B cell (primary cell): ENCODE measurements around the gene VSTM5. TPM values are rescaled to one million over a fixed set of nuclear protein-coding genes. Genes with fewer than 3 reads are reported as not detected.

Experiments used
- ATAC-seq: fragments of 200-7000 bp; cut with Tn5 transposase; one replicate; pipeline ENCODE4 v1.10.0; 2021; ENCODE audit warnings: low read depth, mild to moderate bottlenecking, moderate number of reproducible peaks, moderate library complexity
- CTCF ChIA-PET: fragments of 350-600 bp; sonication (Branson Sonifier 250); formaldehyde crosslinking; loops from one replicate; lab custom pipeline; 2021; ENCODE audit warnings: antibody characterized with exemption, inconsistent platforms; lab: Charles Lee
- POLR2A ChIA-PET: fragments of 350-600 bp; sonication (Branson Sonifier 250); formaldehyde crosslinking; loops from one replicate; lab custom pipeline; 2021; ENCODE audit warnings: antibody characterized with exemption; lab: Charles Lee
- DNase-seq: peaks from one replicate; pipeline ENCODE4 v3.0.0; 2013
- H2AFZ ChIP-seq: 2 replicates; pipeline ENCODE4 v1.6.1; 2012; ENCODE audit warnings: mild to moderate bottlenecking, low read depth, low read length; ENCODE audit not compliant: insufficient read depth, poor library complexity, severe bottlenecking
- H3K27ac ChIP-seq, 2 donors: 1 replicate in 1 of 2; 2 replicates in 1 of 2; pipeline ENCODE4 v1.5.1; 2012 to 2013; ENCODE audit warnings: low read length in 2 of 2, mild to moderate bottlenecking in 2 of 2, moderate library complexity in 1 of 2
- H3K27me3 ChIP-seq, 4 experiments: fragments of 200-600 bp in 1 of 4; sonication (generic) in 1 of 4; replicated peaks in 1 of 4; 1 replicate in 2 of 4; 2 replicates in 2 of 4; pipeline versions ENCODE4 v1.6.1 to v1.7.0; 2013 to 2016; ENCODE audit warnings: low read length in 3 of 4, mild to moderate bottlenecking in 2 of 4, mixed read lengths in 1 of 4, moderate library complexity in 1 of 4; ENCODE audit not compliant: insufficient read depth in 4 of 4, control insufficient read depth in 3 of 4; ENCODE audit errors: control extremely low read depth in 1 of 4
- H3K36me3 ChIP-seq, 2 experiments: replicated peaks in 1 of 2; 1 replicate in 1 of 2; 2 replicates in 1 of 2; pipeline versions ENCODE4 v1.6.1 to v1.7.1; 2013; ENCODE audit warnings: low read length in 1 of 2; ENCODE audit not compliant: insufficient read depth in 2 of 2, control insufficient read depth in 1 of 2; ENCODE audit errors: control extremely low read depth in 1 of 2, extremely low read depth in 1 of 2
- H3K4me1 ChIP-seq, 2 donors: fragments of 200-600 bp in 1 of 2; sonication (generic) in 1 of 2; 1 replicate in 1 of 2; 2 replicates in 1 of 2; pipeline versions ENCODE4 v1.5.1 to v1.6.1; 2013 to 2017; ENCODE audit warnings: low read length in 2 of 2; ENCODE audit not compliant: control insufficient read depth in 2 of 2, insufficient read depth in 2 of 2
- H3K4me2 ChIP-seq: replicated peaks from 2 replicates; pipeline ENCODE3; 2012; ENCODE audit warnings: mild to moderate bottlenecking, low read depth, low read length; ENCODE audit not compliant: poor library complexity, severe bottlenecking
- H3K4me3 ChIP-seq, 5 experiments: fragments of 200-600 bp in 1 of 5; sonication (generic) in 1 of 5; 1 replicate in 3 of 5; 2 replicates in 2 of 5; pipeline versions ENCODE4 v1.5.1 to v1.7.0; 2011 to 2016; ENCODE audit warnings: low read length in 4 of 5, mild to moderate bottlenecking in 4 of 5, low read depth in 2 of 5, control low read depth in 1 of 5, moderate library complexity in 1 of 5; ENCODE audit not compliant: insufficient read depth in 1 of 5; ENCODE audit errors: control extremely low read depth in 1 of 5, extremely low read depth in 1 of 5
- H3K79me2 ChIP-seq: fragments of 200-600 bp; sonication (generic); one replicate; pipeline ENCODE4 v1.6.0; 2016; ENCODE audit warnings: low read length; ENCODE audit not compliant: control insufficient read depth, insufficient read depth
- H3K9ac ChIP-seq: fragments of 200-600 bp; sonication (generic); 2 replicates; pipeline ENCODE4 v1.6.1; 2017; ENCODE audit warnings: mild to moderate bottlenecking, low read length, moderate library complexity
- H3K9me3 ChIP-seq, 3 donors: one replicate each; pipeline versions ENCODE4 v1.6.1 to v1.7.1; 2013; ENCODE audit warnings: low read length in 2 of 3; ENCODE audit not compliant: control insufficient read depth in 2 of 3, insufficient read depth in 1 of 3; ENCODE audit errors: control extremely low read depth in 1 of 3
- H4K20me1 ChIP-seq: 2 replicates; pipeline ENCODE4 v1.6.0; 2012; ENCODE audit warnings: mild to moderate bottlenecking, low read length; ENCODE audit not compliant: insufficient read depth, control insufficient read depth, poor library complexity, severe bottlenecking
- H3K27ac Mint-ChIP-seq: one replicate; pipeline ENCODE4 v1.8.0; 2021; ENCODE audit warnings: mixed read lengths
- H3K27me3 Mint-ChIP-seq: one replicate; pipeline ENCODE4 v1.8.0; 2021; ENCODE audit warnings: mixed read lengths
- H3K4me1 Mint-ChIP-seq: one replicate; pipeline ENCODE4 v1.8.0; 2021; ENCODE audit warnings: mixed read lengths
- H3K4me3 Mint-ChIP-seq: one replicate; pipeline ENCODE4 v1.8.0; 2021; ENCODE audit warnings: mixed read lengths
- H3K9me3 Mint-ChIP-seq: one replicate; pipeline ENCODE4 v1.8.0; 2022; ENCODE audit warnings: mixed read lengths; ENCODE audit not compliant: insufficient read depth
- EZH2 ChIP-seq: IDR thresholded peaks from 2 replicates; pipeline ENCODE4 v1.6.1; 2012; ENCODE audit warnings: borderline replicate concordance, low read depth, mild to moderate bottlenecking, moderate library complexity, low read length; ENCODE audit not compliant: insufficient read depth, poor library complexity, severe bottlenecking
- WGBS: methylation state at CpG from one replicate; pipeline ENCODE4 v1.1.5; 2013; ENCODE audit warnings: missing lambda C conversion rate; ENCODE audit not compliant: insufficient coverage; 5-methylcytosine and 5-hydroxymethylcytosine counted together
- intact Hi-C: fragments of 100-400 bp; cut with micrococcal nuclease; formaldehyde crosslinking; loops from one replicate; pipeline ENCODE4 v1.10.0; 2022
- polyA plus RNA-seq: library from polyadenylated mRNA; depleted of rRNA; stranded (reverse); fragments of >200 nt; gene quantifications from 2 replicates; pipeline ENCODE4 v1.2.3, GENCODE V29; 2012
- total RNA-seq, 2 donors: library from RNA; stranded (reverse); fragments of 120-200 nt in 1 of 2; gene quantifications; 1 replicate in 1 of 2; 2 replicates in 1 of 2; pipeline versions ENCODE4 v1.2.3 to v1.2.4, GENCODE V29; 2013 to 2022
- TF ChIP-seq, protein P1 (sequence below): fragments of 200-600 bp; IDR thresholded peaks from one replicate; pipeline ENCODE4 v1.8.0; 2022; ENCODE audit warnings: antibody characterized with exemption, mild to moderate bottlenecking

The VSTM5 gene
- total and polyA plus RNA-seq, 2 donors (not counting 1 experiment from before 2014, with no cell fraction given), result not detected

DNA sequence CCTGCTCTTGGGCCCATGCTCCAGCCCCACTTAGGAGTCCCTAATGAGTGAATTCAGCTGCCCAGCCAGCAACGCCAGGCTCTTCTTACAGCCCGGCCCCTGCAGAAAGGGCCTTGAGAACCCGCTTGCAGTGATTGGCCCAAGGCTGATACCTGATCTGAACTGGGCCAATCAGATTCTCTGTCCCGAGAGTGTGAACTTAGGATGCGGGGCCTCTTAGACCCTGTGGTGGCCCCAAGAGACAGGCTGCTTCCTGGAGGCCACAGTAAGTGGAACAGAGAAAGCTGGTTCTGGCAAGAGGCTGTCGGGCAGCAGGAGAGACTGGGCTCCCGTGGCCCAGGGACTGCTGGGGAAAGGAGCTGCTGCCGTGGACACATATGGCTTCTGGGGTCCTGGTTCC is 11.5 kb downstream of the VSTM5 start:
- Histone ChIP-seq H3K27ac (no peak overlapping the region), H3K4me1 (no peaks in the 10 kb centered on the region), H3K27me3 (no peaks in the 10 kb centered on the region), H3K9me3 (no peaks in the 10 kb centered on the region), H3K9ac (no peak overlapping the region), H4K20me1 (no peaks in the 10 kb centered on the region), H3K79me2 (no peaks in the 10 kb centered on the region), H3K4me3 (no peak overlapping the region), H3K36me3 (no peaks in the 10 kb centered on the region), H2AFZ (no peak overlapping the region), H3K4me2 (no peak overlapping the region)
- H3K4me1 Mint-ChIP-seq, result no peaks in the 10 kb centered on the region
- ATAC-seq (no peak), DNase-seq (no peak)
- ChIA-PET POLR2A (no interaction called here), CTCF (no interaction called here)
- H3K9me3 Mint-ChIP-seq, result no peaks in the 10 kb centered on the region
- H3K4me3 Mint-ChIP-seq, result no peak overlapping the region
- H3K27ac Mint-ChIP-seq, result no peak overlapping the region
- 78% methylated on average over 7 of the region's 8 CpGs for WGBS
- intact Hi-C loops, result no loop called here
- TF ChIP-seq EZH2, result no peak
- TF ChIP-seq, protein P1, sequence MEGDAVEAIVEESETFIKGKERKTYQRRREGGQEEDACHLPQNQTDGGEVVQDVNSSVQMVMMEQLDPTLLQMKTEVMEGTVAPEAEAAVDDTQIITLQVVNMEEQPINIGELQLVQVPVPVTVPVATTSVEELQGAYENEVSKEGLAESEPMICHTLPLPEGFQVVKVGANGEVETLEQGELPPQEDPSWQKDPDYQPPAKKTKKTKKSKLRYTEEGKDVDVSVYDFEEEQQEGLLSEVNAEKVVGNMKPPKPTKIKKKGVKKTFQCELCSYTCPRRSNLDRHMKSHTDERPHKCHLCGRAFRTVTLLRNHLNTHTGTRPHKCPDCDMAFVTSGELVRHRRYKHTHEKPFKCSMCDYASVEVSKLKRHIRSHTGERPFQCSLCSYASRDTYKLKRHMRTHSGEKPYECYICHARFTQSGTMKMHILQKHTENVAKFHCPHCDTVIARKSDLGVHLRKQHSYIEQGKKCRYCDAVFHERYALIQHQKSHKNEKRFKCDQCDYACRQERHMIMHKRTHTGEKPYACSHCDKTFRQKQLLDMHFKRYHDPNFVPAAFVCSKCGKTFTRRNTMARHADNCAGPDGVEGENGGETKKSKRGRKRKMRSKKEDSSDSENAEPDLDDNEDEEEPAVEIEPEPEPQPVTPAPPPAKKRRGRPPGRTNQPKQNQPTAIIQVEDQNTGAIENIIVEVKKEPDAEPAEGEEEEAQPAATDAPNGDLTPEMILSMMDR, result no peak
- peaks cover 4% of the 10 kb centered on the region for H3K27me3 Mint-ChIP-seq

DNA sequence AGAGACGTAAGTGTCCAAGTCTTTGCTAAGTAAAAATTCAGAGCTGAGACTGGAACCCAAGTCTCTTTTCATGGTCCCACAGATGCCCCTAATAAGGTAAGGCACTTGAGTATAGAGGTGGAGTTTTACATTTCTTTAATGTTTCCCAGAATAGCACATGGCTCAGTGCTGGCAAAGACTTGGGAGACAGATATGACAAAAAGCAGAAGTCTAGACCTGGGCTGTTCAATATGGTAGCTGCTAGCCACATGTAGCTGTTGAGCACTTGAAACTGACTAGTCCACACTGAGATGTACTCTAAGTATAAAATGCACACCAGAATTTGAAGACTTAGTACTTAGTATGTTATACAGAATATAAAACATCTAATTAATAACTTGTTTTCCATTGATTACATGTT is 17.6 kb downstream of the VSTM5 start:
- Mint-ChIP-seq H3K27me3 (peaks cover 14% of the 10 kb centered on the region), H3K4me3 (no peak overlapping the region), H3K4me1 (no peaks in the 10 kb centered on the region), H3K9me3 (no peaks in the 10 kb centered on the region), H3K27ac (no peak overlapping the region)
- intact Hi-C loops, result no loop called here
- H3K9ac ChIP-seq, result no peak overlapping the region
- TF ChIP-seq, protein P1, result no peak
- ChIA-PET POLR2A (no interaction called here), CTCF (no interaction called here)
- H2AFZ ChIP-seq, result no peak overlapping the region
- peaks cover 0 to 3% (median 0%) of the 10 kb centered on the region in 4 experiments for H3K27me3 ChIP-seq
- no CpG with 5 or more reads among the region's 1 CpG for WGBS
- no peak overlapping the region for H3K4me2 ChIP-seq
- H3K4me1 ChIP-seq, result no peaks in the 10 kb centered on the region
- H3K36me3 ChIP-seq, result no peaks in the 10 kb centered on the region
- H3K79me2 ChIP-seq, result no peaks in the 10 kb centered on the region
- no peak overlapping the region for H3K4me3 ChIP-seq
- no peaks in the 10 kb centered on the region for H3K9me3 ChIP-seq
- DNase-seq (no peak), ATAC-seq (no peak)
- no peak overlapping the region for H3K27ac ChIP-seq
- no peaks in the 10 kb centered on the region for H4K20me1 ChIP-seq
